Body of pancreas (tissue), 4 donors: Measurements from ENCODE around the gene CNTNAP5.

Source experiments
- CTCF ChIP-seq, 7 experiments: fragments of 450-650 bp in 4 of 7; fragments of 200-600 bp in 3 of 7; sonication (generic) in 3 of 7; IDR thresholded peaks; one replicate each; pipeline ENCODE4 v1.5.1; 2016 to 2019; ENCODE audit warnings: antibody characterized with exemption in 7 of 7
- POLR2A ChIP-seq, 3 donors: fragments of 450-650 bp; IDR thresholded peaks; one replicate each; pipeline ENCODE4 v1.6.1; 2016; ENCODE audit warnings: antibody characterized with exemption in 3 of 3, mild to moderate bottlenecking in 2 of 3

- TF ChIP-seq POLR2A (IDR thresholded peaks at IDR 0.05) (no peak), CTCF (IDR thresholded peaks at IDR 0.05) (no peak)
Measured at GRCh38 chr2:124639524-124639923, 614.4 kb downstream of the CNTNAP5 start.
